ENCODE measurements around the gene ATP1A3.
"Not testable (repeated sequence)": the region's sequence is repeated elsewhere in the genome, so short reads cannot be mapped to it uniquely, and the experiment has no call there.

ATP1A3 gene

GRCh38 chr19:41993612-41994483, at the start of gene ATP1A3:
Gene ATP1A3, minus strand, starts transcription at chr19:41994230. Its CDS starts 154 bp downstream, at chr19:41994076.
- peak; percentile 86 for DNase-seq

- no peak for DNase-seq
Measured at GRCh38 chr19:42042455-42043170, 48.6 kb upstream of the ATP1A3 start.

GRCh38 chr19:42040491-42040890, 46.5 kb upstream of the ATP1A3 start:
- DNase-seq: not testable (repeated sequence)

- no peak for DNase-seq
Measured at GRCh38 chr19:42040031-42040430, 46.0 kb upstream of the ATP1A3 start.

- no peak for DNase-seq
Measured at GRCh38 chr19:42038666-42039065, 44.6 kb upstream of the ATP1A3 start.

GRCh38 chr19:42037649-42038048, 43.6 kb upstream of the ATP1A3 start:
- DNase-seq: no peak

GRCh38 chr19:42034640-42035391, 40.8 kb upstream of the ATP1A3 start:
- DNase-seq: peak; percentile 75

- no peak for DNase-seq
Measured at GRCh38 chr19:42033413-42033812, 39.4 kb upstream of the ATP1A3 start.

GRCh38 chr19:42032431-42032830, 38.4 kb upstream of the ATP1A3 start:
- no peak for DNase-seq

GRCh38 chr19:42030645-42031440, 36.8 kb upstream of the ATP1A3 start:
- DNase-seq: no peak

- DNase-seq: peak; percentile 67
Measured at GRCh38 chr19:42028304-42029216, 34.5 kb upstream of the ATP1A3 start.

- no peak for DNase-seq
Measured at GRCh38 chr19:42024622-42025111, 30.6 kb upstream of the ATP1A3 start.

GRCh38 chr19:42023943-42024260, 29.9 kb upstream of the ATP1A3 start:
- DNase-seq: no peak

GRCh38 chr19:42023121-42023942, 29.3 kb upstream of the ATP1A3 start:
- no peak for DNase-seq

- DNase-seq: no peak
Measured at GRCh38 chr19:42022616-42023015, 28.6 kb upstream of the ATP1A3 start.

GRCh38 chr19:42021185-42021584, 27.2 kb upstream of the ATP1A3 start:
- DNase-seq: no peak

- no peak for DNase-seq
Measured at GRCh38 chr19:42018503-42019193, 24.6 kb upstream of the ATP1A3 start.

GRCh38 chr19:42017040-42017439, 23.0 kb upstream of the ATP1A3 start:
- no peak for DNase-seq

- DNase-seq: not testable (repeated sequence)
Measured at GRCh38 chr19:42012747-42013146, 18.7 kb upstream of the ATP1A3 start.

Data from activated CD8-positive, alpha-beta memory T cell treated with anti-CD3 and anti-CD28 coated beads for 24 hours (primary cell).